Progenitor cell of endocrine pancreas (in vitro differentiated cells): ENCODE data around the gene PLEKHG4. TPM values are rescaled to one million over a fixed set of nuclear protein-coding genes. Genes with fewer than 3 reads are reported as not detected.

ENCODE experiments used
- DNase-seq: peaks from one replicate; pipeline ENCODE4 v3.0.0; 2021; ENCODE audit warnings: low spot score; ENCODE audit not compliant: unreplicated experiment
- H3K27ac Mint-ChIP-seq: 2 replicates; pipeline ENCODE4 v1.8.0; 2021; ENCODE audit warnings: mild to moderate bottlenecking, moderate library complexity, mixed read lengths
- H3K27me3 Mint-ChIP-seq: 2 replicates; pipeline ENCODE4 v1.8.0; 2021; ENCODE audit warnings: mixed read lengths
- H3K36me3 Mint-ChIP-seq: 2 replicates; pipeline ENCODE4 v1.8.0; 2022; ENCODE audit warnings: mixed read lengths; ENCODE audit not compliant: insufficient read depth
- H3K4me1 Mint-ChIP-seq: 2 replicates; pipeline ENCODE4 v1.8.0; 2021; ENCODE audit warnings: low read depth, mixed read lengths
- H3K4me3 Mint-ChIP-seq: 2 replicates; pipeline ENCODE4 v1.8.0; 2021; ENCODE audit warnings: low read depth, mild to moderate bottlenecking, moderate library complexity, mixed read lengths
- H3K9me3 Mint-ChIP-seq: 2 replicates; pipeline ENCODE4 v1.8.0; 2021; ENCODE audit warnings: low read depth, mixed read lengths
- CTCF ChIP-seq: fragments of 200-600 bp; sonication (generic); IDR thresholded peaks from one replicate; pipeline ENCODE4 v1.5.0; 2021; ENCODE audit warnings: antibody characterized with exemption, mild to moderate bottlenecking; ENCODE audit not compliant: unreplicated experiment
- total RNA-seq: library from RNA; stranded (reverse); gene quantifications from 2 replicates; pipeline ENCODE4 v1.2.1, GENCODE V29; 2021

Gene PLEKHG4
- total RNA-seq, 1 donor from 2014 or later = 3.3 TPM

GRCh38 chr16:67264277-67264676 lies 15.1 kb upstream of the PLEKHG4 start:
- no peak overlapping the region for H3K27ac Mint-ChIP-seq
- no peak for TF ChIP-seq CTCF

GRCh38 chr16:67264866-67265265 lies 14.5 kb upstream of the PLEKHG4 start:
- TF ChIP-seq CTCF = no peak
- Mint-ChIP-seq H3K27ac (no peak overlapping the region), H3K4me3 (no peak overlapping the region), H3K27me3 (peaks cover 23% of the 10 kb centered on the region), H3K4me1 (no peaks in the 10 kb centered on the region), H3K36me3 (no peaks in the 10 kb centered on the region), H3K9me3 (no peaks in the 10 kb centered on the region)
- no peak for DNase-seq

More at GRCh38 chr16:67264277-67264676, 15.1 kb upstream of the PLEKHG4 start:
- Mint-ChIP-seq H3K9me3 (no peaks in the 10 kb centered on the region), H3K4me1 (no peaks in the 10 kb centered on the region), H3K4me3 (no peak overlapping the region), H3K36me3 (no peaks in the 10 kb centered on the region), H3K27me3 (peaks cover 23% of the 10 kb centered on the region)
- DNase-seq = no peak

- H3K36me3 Mint-ChIP-seq = no peaks in the 10 kb centered on the region
- no peak for DNase-seq
- no peak overlapping the region for H3K27ac Mint-ChIP-seq
- no peak for TF ChIP-seq CTCF
- peaks cover 23% of the 10 kb centered on the region for H3K27me3 Mint-ChIP-seq
- H3K9me3 Mint-ChIP-seq = no peaks in the 10 kb centered on the region
- H3K4me3 Mint-ChIP-seq = no peak overlapping the region
- no peaks in the 10 kb centered on the region for H3K4me1 Mint-ChIP-seq
Measured at GRCh38 chr16:67265834-67266233, 13.5 kb upstream of the PLEKHG4 start.

GRCh38 chr16:67268136-67268579 lies 11.2 kb upstream of the PLEKHG4 start:
- no peaks in the 10 kb centered on the region for H3K36me3 Mint-ChIP-seq
- H3K4me1 Mint-ChIP-seq = no peaks in the 10 kb centered on the region
- DNase-seq = no peak
- H3K27ac Mint-ChIP-seq = no peak overlapping the region
- peaks cover 17% of the 10 kb centered on the region for H3K27me3 Mint-ChIP-seq
- no peaks in the 10 kb centered on the region for H3K9me3 Mint-ChIP-seq
- H3K4me3 Mint-ChIP-seq = no peak overlapping the region
- TF ChIP-seq CTCF = no peak

GRCh38 chr16:67269766-67270165 lies 9.6 kb upstream of the PLEKHG4 start:
- TF ChIP-seq CTCF = no peak
- H3K36me3 Mint-ChIP-seq = no peaks in the 10 kb centered on the region
- H3K9me3 Mint-ChIP-seq = no peaks in the 10 kb centered on the region
- H3K27me3 Mint-ChIP-seq = peaks cover 9% of the 10 kb centered on the region
- no peaks in the 10 kb centered on the region for H3K4me1 Mint-ChIP-seq
- DNase-seq = no peak
- H3K27ac Mint-ChIP-seq = no peak overlapping the region
- no peak overlapping the region for H3K4me3 Mint-ChIP-seq
